Lung (tissue), 12 donors: ENCODE results near the gene CTPS2. TPM values are rescaled to one million over a fixed set of nuclear protein-coding genes. Genes with fewer than 3 reads are reported as not detected.

ENCODE experiments used
- ATAC-seq: fragments of 200-7000 bp; cut with Tn5 transposase; one replicate; pipeline ENCODE4 v1.9.1; 2020; ENCODE audit warnings: moderate number of reproducible peaks; ENCODE audit not compliant: insufficient read depth, low FRiP score
- DNase-seq, 3 donors: peaks; one replicate each; pipeline ENCODE4 v3.0.0-alpha.2; 2013 to 2017
- H3K27ac ChIP-seq, 2 donors: one replicate each; pipeline ENCODE4 v1.5.1; 2013; ENCODE audit warnings: mild to moderate bottlenecking in 2 of 2, moderate library complexity in 2 of 2, control low read depth in 1 of 2, inconsistent platforms in 1 of 2, low read depth in 1 of 2, low read length in 1 of 2
- H3K27me3 ChIP-seq, 3 donors: one replicate each; pipeline ENCODE4 v1.5.1; 2013; ENCODE audit warnings: low read length in 2 of 3; ENCODE audit not compliant: control insufficient read depth in 3 of 3, insufficient read depth in 3 of 3
- H3K36me3 ChIP-seq, 4 donors: one replicate each; pipeline ENCODE4 v1.5.1; 2013; ENCODE audit warnings: low read length in 4 of 4, mild to moderate bottlenecking in 1 of 4, moderate library complexity in 1 of 4; ENCODE audit not compliant: control insufficient read depth in 4 of 4, insufficient read depth in 4 of 4
- H3K4me1 ChIP-seq, 5 donors: one replicate each; pipeline ENCODE4 v1.5.1; 2013; ENCODE audit warnings: low read length in 5 of 5, mild to moderate bottlenecking in 2 of 5, moderate library complexity in 1 of 5; ENCODE audit not compliant: control insufficient read depth in 5 of 5, insufficient read depth in 5 of 5
- H3K4me3 ChIP-seq: one replicate; pipeline ENCODE4 v1.5.1; 2013; ENCODE audit warnings: mild to moderate bottlenecking, control low read depth, moderate library complexity
- H3K9ac ChIP-seq, 2 donors: one replicate each; pipeline ENCODE4 v1.5.1; 2013; ENCODE audit warnings: low read length in 2 of 2, control low read depth in 1 of 2; ENCODE audit not compliant: insufficient read depth in 1 of 2
- H3K9me3 ChIP-seq, 4 donors: one replicate each; pipeline ENCODE4 v1.5.1; 2013; ENCODE audit warnings: low read length in 3 of 4, mild to moderate bottlenecking in 1 of 4, moderate library complexity in 1 of 4; ENCODE audit not compliant: control insufficient read depth in 4 of 4, insufficient read depth in 3 of 4
- WGBS, 2 donors: extraction: QIAGEN DNeasy Blood & Tissue Kit; methylation state at CpG; one replicate each; pipeline ENCODE4 v1.1.7; 2013; 5-methylcytosine and 5-hydroxymethylcytosine counted together
- polyA plus RNA-seq, 2 donors: library from polyadenylated mRNA; stranded (reverse); fragments of 200-250 nt; gene quantifications; one replicate each; pipeline ENCODE4 v1.2.1, GENCODE V29; 2013
- total RNA-seq, 2 donors: library from RNA; depleted of rRNA in 1 of 2; stranded (reverse); fragments of >200 nt in 1 of 2; gene quantifications; one replicate each; pipeline ENCODE4 v1.2.1, GENCODE V29; 2014 to 2021
- TF ChIP-seq, protein P1 (sequence below): IDR thresholded peaks from 2 replicates; pipeline ENCODE4 v1.5.1; 2012; ENCODE audit warnings: mild to moderate bottlenecking; ENCODE audit errors: control extremely low read depth, extremely low read depth
- donor health status: control.
- donor health status: control.
- donor health status: Bipolar disorder and iron deficiency.
- donor health status: healthy.
- donor health status: DM: yes; HTN: yes; CAD: no.

The CTPS2 gene
- total and polyA plus RNA-seq, 4 donors, result 4.2 to 36.8 (median 9.9) TPM

DNA sequence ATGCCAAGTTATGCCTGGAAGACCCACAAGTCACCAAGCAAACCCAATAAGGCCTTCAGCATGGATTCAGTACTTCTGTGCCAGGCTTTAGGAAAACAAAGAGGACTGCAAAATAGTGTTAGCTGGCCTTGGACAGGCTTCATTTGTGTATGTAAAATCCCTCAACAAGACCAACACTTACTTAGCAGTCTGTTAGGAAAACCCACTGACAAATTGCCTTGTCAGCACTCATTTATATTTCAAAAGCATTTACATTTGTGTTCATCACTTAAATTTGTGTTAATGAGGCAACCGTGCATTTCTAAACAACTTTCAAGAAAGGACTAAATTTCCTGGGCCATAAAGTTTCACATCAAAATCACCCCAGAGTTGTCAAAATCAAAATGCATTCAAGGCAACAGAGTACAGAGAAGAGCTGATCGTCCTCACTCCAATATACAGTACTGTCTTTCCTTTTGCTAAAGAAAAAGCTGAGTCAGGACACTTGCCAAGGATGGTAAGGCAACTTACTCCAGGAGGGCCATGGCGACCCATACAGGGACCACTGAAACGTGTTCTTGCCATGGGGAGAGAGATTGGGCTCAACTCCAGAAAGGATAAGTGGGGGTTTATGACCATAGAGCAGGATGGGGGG, 61.0 kb downstream of the CTPS2 start:
- H3K4me1 ChIP-seq, result no peaks in the 10 kb centered on the region
- peaks cover 0 to 2% (median under 1%) of the 10 kb centered on the region in 4 donors for H3K36me3 ChIP-seq
- no peaks in the 10 kb centered on the region for H3K9me3 ChIP-seq
- DNase-seq (peak in 1 of 3 donors; percentile 5), ATAC-seq (no peak)
- no peak overlapping the region for H3K4me3 ChIP-seq
- H3K27ac ChIP-seq, result no peak overlapping the region
- H3K27me3 ChIP-seq, result peaks cover 0 to 52% (median 25%) of the 10 kb centered on the region in 3 donors
- no peak overlapping the region for H3K9ac ChIP-seq
- TF ChIP-seq, protein P1, sequence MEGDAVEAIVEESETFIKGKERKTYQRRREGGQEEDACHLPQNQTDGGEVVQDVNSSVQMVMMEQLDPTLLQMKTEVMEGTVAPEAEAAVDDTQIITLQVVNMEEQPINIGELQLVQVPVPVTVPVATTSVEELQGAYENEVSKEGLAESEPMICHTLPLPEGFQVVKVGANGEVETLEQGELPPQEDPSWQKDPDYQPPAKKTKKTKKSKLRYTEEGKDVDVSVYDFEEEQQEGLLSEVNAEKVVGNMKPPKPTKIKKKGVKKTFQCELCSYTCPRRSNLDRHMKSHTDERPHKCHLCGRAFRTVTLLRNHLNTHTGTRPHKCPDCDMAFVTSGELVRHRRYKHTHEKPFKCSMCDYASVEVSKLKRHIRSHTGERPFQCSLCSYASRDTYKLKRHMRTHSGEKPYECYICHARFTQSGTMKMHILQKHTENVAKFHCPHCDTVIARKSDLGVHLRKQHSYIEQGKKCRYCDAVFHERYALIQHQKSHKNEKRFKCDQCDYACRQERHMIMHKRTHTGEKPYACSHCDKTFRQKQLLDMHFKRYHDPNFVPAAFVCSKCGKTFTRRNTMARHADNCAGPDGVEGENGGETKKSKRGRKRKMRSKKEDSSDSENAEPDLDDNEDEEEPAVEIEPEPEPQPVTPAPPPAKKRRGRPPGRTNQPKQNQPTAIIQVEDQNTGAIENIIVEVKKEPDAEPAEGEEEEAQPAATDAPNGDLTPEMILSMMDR, result no peak
- WGBS, 2 donors, result 76 to 95% methylated on average over 4 of the region's 4 CpGs

DNA sequence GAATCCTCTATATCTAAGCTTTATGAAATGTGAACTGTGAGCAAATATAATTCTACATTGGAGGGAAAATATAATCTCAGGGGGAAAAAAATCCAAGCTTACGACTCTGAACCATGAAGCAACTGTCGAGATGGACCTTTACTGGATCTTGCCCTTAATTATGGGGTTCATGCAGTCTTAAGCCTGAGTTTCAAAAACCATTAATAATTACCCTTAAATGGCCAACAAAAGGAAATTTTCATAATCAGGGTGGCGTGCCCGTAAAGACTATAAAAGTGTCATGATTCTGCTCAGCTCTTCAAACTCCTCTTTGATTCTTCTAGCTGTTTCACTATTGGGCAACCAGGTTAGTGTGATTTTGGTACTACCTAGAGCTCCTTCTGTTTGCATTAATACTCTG, 62.6 kb downstream of the CTPS2 start, which contains the start of gene S100G:
S100G (plus strand) TSS at position 301 of the 400 bp plus-strand sequence. CDS start 849 bp downstream, outside the sequence.
- 91 to 100% methylated on average over 4 of the region's 4 CpGs for WGBS, 2 donors
- H3K4me3 ChIP-seq, result no peak within 1 kb of the TSS

DNA sequence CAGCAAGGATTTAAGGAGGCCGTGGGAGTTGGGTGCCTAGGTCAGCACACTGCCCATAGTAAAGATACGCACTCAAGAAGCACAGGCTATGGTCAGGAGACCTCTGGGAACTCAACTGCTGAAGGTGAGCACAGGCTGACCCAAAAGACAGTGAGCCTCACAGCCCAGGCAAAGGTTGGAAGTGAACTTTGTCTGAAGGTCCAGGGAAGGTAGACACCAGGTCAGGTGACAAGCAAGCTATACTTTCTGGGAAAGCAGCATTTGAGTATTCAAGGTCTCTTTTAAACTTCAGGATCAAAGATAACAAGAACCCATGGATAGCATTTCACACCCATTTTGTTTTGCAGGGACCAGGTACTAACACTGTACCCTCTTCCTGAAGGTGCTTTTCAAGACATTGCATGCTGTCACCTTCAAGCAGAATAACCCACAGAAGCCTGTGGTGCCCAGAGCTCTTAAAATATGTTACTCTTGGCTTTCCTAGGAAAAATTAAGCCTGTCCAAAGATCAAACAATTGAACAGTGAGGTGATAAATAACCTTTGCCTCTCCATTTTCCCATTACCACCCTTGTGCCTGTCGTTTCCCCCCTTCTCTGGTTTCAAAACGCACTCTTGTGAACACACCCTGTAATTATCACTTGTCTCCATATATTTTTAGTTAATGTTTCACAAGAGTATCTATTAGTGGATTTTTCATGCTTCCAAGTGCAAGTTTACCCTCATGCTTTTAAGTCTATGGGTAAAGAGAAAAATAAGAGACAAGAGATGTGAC, 65.9 kb downstream of the CTPS2 start:
- TF ChIP-seq, protein P1, result no peak
- Histone ChIP-seq H3K9ac (no peak overlapping the region), H3K27me3 (peaks cover 0 to 42% (median 25%) of the 10 kb centered on the region in 3 donors), H3K36me3 (peaks cover 0 to 2% (median 0%) of the 10 kb centered on the region in 4 donors), H3K4me1 (no peaks in the 10 kb centered on the region), H3K27ac (no peak overlapping the region), H3K9me3 (peaks cover 0 to 5% (median 0%) of the 10 kb centered on the region in 4 donors), H3K4me3 (no peak overlapping the region)
- WGBS, 2 donors, result 72 to 89% methylated on average over 4 of the region's 4 CpGs
- ATAC-seq (no peak), DNase-seq (no peak)

More for the DNA sequence above, 62.6 kb downstream of the CTPS2 start, which contains the start of gene S100G:
- DNase-seq (no peak), ATAC-seq (no peak)
- TF ChIP-seq, protein P1, result no peak
- Histone ChIP-seq H3K27me3 (peaks cover 0 to 52% (median 29%) of the 10 kb centered on the region in 3 donors), H3K9me3 (peaks cover 0 to 4% (median 0%) of the 10 kb centered on the region in 4 donors), H3K36me3 (peaks cover 0 to 2% (median under 1%) of the 10 kb centered on the region in 4 donors), H3K27ac (no peak within 1 kb of the TSS), H3K4me1 (no peaks in the 10 kb centered on the region), H3K9ac (no peak within 1 kb of the TSS)
